GM12892 (cell line): Measurements from ENCODE around the gene TUBB2A.
"Not testable (repeated sequence)": the region's sequence is repeated elsewhere in the genome, so short reads cannot be mapped to it uniquely, and the experiment has no call there.

Experiments
- DNase-seq: peaks from one replicate; pipeline ENCODE4 v3.0.0; 2011; ENCODE audit not compliant: insufficient read length
- FAIRE-seq: peaks from 2 replicates; lab custom pipeline; 2011; peaks lifted over from hg19 to GRCh38; lab: Jason Lieb, UNC
- POLR2A ChIP-seq: IDR thresholded peaks from 2 replicates; pipeline ENCODE4 v1.6.1; 2011; ENCODE audit warnings: low read depth, low read length, control low read depth
- POLR2AphosphoS5 ChIP-seq: IDR thresholded peaks from 2 replicates; pipeline ENCODE4 v1.6.1; 2011; ENCODE audit warnings: low read depth, low read length, control low read depth
- TAF1 ChIP-seq: IDR thresholded peaks from 2 replicates; pipeline ENCODE4 v1.6.1; 2011; ENCODE audit warnings: low read depth, mild to moderate bottlenecking, control low read depth, low read length, borderline replicate concordance

Gene TUBB2A

GRCh38 chr6:3162067-3162497 lies 4.7 kb upstream of the TUBB2A start:
- FAIRE-seq, result no peak
- no peak for TF ChIP-seq POLR2AphosphoS5
- no peak for TF ChIP-seq POLR2A
- TF ChIP-seq TAF1, result no peak

GRCh38 chr6:3159805-3160781 lies 2.7 kb upstream of the TUBB2A start:
- FAIRE-seq (no peak), DNase-seq (no peak)
- TF ChIP-seq POLR2AphosphoS5 (no peak), TAF1 (no peak), POLR2A (no peak)

More at GRCh38 chr6:3162067-3162497, 4.7 kb upstream of the TUBB2A start:
- no peak for DNase-seq

DNA sequence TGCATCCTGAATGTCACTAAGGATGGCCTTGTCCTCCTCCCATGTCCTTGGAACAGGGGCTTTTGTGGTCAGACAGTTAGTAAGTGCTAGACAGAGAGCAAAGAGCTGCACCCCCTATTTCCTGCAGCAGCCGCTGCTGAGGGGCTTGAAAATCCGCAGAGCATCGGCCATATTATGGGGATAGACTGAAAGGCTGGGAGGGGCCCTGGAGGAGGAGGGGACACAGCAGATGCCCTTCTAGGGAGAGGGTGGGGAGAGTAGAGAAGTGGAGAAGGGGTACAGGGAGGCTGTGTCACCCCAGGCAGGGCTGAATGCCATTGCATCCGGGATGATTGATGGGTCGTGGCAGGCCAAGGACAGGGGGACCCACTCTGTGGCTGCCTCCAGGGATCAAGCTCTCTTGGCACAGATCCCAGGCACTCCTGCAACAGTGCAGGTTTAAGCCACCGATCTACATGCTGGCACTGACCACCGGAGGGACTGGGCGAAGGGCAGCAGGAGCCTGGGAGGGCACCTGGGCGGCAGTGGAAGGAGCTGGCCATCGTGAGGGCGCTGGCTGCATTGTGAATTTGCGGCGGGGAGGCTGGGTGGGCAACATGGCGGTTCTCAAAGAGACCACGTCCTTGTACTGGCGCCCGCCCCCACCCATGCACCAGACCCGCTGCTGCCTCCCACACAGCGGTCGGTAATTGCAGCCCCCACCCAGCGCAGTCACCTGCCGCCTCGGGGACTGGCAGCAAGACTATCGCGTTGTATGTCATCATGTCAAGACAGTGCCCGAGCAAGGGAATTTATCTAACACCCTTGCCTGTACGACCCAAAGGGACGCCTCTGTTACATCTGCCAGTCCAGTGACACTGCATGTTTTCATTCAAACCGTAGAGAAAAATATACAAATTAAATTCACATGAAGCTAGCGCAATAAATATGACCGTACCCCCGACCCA lies 887 bp downstream of the TUBB2A start:
- DNase-seq, result not testable (repeated sequence)
- peak; percentile 53 for FAIRE-seq

GRCh38 chr6:3155416-3155815 lies 1.9 kb downstream of the TUBB2A start:
- DNase-seq, FAIRE-seq: not testable (repeated sequence)

- no peak for FAIRE-seq
- DNase-seq, result no peak
- no peak for TF ChIP-seq POLR2A
- TF ChIP-seq POLR2AphosphoS5, result no peak
- no peak for TF ChIP-seq TAF1
These were observed 4.7 kb downstream of the TUBB2A start for GRCh38 chr6:3152689-3153088.

DNA sequence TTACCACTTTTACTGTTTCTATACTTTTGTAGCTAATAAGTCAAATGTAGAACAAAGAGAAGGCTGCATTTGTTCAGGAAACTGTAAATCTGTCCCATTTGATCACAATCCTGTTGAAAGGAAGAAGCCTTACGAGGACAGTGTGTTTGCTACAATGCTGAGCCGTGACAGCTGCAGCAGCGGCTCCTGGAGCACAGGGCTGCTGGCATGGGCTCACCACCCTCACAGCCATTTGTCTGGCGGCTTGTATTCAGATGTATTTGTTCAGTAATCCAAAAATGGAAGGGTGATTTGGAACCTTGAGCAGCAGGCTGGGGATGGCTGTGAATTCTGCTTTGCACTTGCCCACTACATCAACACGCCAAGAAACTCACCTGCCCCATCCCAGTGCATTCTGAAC lies 5.7 kb downstream of the TUBB2A start:
- TF ChIP-seq POLR2AphosphoS5 (no peak), POLR2A (no peak), TAF1 (no peak)
- no peak for DNase-seq
- FAIRE-seq, result no peak

DNA sequence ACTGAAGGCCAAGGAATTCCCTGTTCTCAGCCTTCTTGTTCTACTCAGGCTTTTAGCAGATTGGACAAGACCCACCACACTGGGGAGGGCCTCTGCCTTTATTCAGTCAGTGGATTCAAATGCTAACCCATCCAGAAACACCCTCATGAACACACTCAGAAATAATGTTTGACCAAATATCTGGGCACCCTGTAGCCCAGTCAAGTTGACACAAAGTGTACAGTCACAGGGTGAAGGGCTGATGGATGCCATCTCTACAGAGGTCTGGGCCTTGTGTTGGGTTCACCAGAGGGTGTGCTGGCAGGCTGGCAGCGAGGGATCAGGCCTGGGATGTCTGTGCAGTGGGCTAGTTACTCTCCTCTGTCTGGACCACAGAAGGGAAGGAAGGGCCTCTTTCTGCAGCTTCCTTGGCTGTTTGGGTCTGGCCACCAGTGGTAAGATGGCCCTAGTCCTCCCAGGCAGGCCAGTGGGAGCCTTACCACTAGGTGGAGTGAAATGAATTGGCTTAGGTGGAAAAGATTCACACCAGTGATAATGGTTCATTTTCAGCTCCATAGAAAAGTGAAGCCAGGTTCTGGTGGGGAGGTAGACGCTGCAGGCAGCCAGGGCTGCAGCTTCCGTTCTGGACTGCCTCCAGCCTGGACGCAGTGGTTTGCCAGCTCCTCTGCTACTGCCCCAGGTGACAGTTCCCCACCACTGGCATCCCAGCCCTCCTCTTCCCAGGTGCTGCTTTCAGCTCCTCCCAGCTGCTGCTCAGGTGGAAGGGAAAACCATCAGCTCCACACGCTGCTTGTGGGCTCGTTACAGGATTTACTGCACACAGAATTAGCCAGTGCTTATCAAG lies 9.2 kb downstream of the TUBB2A start:
- DNase-seq (no peak), FAIRE-seq (no peak)

GRCh38 chr6:3144571-3144970 lies 12.8 kb downstream of the TUBB2A start:
- FAIRE-seq (no peak), DNase-seq (no peak)
- TF ChIP-seq POLR2A, result no peak
- no peak for TF ChIP-seq TAF1
- TF ChIP-seq POLR2AphosphoS5, result no peak

More for the DNA sequence above, 9.2 kb downstream of the TUBB2A start:
- no peak for TF ChIP-seq POLR2AphosphoS5

GRCh38 chr6:3143158-3143557 lies 14.2 kb downstream of the TUBB2A start:
- no peak for TF ChIP-seq POLR2AphosphoS5
- TF ChIP-seq POLR2A, result no peak
- TF ChIP-seq TAF1, result no peak
- FAIRE-seq, result no peak
- no peak for DNase-seq

DNA sequence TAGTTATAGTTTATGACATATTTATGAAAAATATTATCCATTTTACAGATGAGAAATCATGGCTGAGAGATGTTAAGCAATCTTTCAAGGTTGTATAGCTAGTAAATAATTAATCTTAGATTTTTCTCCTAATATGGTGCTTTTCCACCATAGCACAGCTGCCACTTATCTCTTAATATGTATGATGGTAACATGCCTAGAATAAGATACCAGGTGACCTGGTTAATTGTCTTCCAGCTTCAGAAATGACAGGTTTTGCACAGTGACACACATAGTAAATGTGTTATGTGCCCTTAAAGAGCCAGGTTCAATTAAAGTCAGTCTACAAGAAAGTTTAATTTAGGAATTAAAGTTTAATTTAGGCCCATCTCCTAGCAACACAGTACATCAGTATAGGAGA lies 14.8 kb downstream of the TUBB2A start:
- FAIRE-seq (no peak), DNase-seq (no peak)
- no peak for TF ChIP-seq TAF1
- TF ChIP-seq POLR2A, result no peak
- TF ChIP-seq POLR2AphosphoS5, result no peak

GRCh38 chr6:3140201-3140600 lies 17.1 kb downstream of the TUBB2A start:
- TF ChIP-seq POLR2A (no peak), POLR2AphosphoS5 (no peak), TAF1 (no peak)
- FAIRE-seq, result no peak
- DNase-seq, result no peak
